ENCODE results near the gene PALLD. TPM values are rescaled to one million over a fixed set of nuclear protein-coding genes. Genes with fewer than 3 reads are reported as not detected.

Gene PALLD
- total RNA-seq, 1 donor from 2014 or later, result 85.7 TPM

DNA sequence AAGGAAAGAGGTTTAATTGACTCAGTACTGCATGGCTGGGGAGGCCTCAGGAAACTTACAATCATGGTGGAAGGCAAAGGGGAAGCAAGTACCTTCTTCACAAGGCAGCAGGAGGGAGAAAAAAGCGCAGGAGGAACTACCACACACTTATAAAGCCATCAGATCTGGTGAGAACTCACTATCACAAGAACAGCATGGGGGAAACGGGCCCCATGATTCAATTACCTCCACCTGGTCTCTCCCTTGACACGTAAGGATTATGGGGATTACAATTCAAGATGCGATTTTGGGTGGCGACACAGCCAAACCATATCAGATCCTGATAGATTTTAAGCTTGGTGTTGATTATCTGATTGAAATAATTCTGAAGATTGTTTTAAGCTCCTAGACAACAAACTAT is 294.5 kb downstream of the PALLD start:
- peaks cover 8% of the 10 kb centered on the region for H3K27me3 Mint-ChIP-seq (ENCODE audit: insufficient read depth, low read depth)
- peaks cover 17% of the 10 kb centered on the region for H3K4me1 Mint-ChIP-seq
- DNase-seq (ENCODE audit: low spot score), result no peak
- Histone ChIP-seq H3K4me3 (no peak overlapping the region), H3K4me2 (no peak overlapping the region), H3K27me3 (no peaks in the 10 kb centered on the region), H3K9me3 (ENCODE audit: low read depth) (no peaks in the 10 kb centered on the region), H3K27ac (peak overlapping the region; percentile 21), H3K4me1 (peaks cover 33% of the 10 kb centered on the region), H3K9ac (no peak overlapping the region), H3K79me2 (ENCODE audit: low read depth) (no peaks in the 10 kb centered on the region), H3F3A (ENCODE audit: low read depth) (peaks cover 12% of the 10 kb centered on the region), H3K36me3 (no peaks in the 10 kb centered on the region), H4K20me1 (ENCODE audit: low read depth) (no peaks in the 10 kb centered on the region), H2AFZ (replicated peaks) (no peak overlapping the region)
- peak overlapping the region; percentile 52 for H3K27ac Mint-ChIP-seq
- peaks cover 13% of the 10 kb centered on the region for H3K36me3 Mint-ChIP-seq
- TF ChIP-seq EZH2 (IDR thresholded peaks at IDR 0.05) (no peak), EZH2phosphoT487 (IDR thresholded peaks at IDR 0.05) (no peak)
- TF ChIP-seq, protein P1, sequence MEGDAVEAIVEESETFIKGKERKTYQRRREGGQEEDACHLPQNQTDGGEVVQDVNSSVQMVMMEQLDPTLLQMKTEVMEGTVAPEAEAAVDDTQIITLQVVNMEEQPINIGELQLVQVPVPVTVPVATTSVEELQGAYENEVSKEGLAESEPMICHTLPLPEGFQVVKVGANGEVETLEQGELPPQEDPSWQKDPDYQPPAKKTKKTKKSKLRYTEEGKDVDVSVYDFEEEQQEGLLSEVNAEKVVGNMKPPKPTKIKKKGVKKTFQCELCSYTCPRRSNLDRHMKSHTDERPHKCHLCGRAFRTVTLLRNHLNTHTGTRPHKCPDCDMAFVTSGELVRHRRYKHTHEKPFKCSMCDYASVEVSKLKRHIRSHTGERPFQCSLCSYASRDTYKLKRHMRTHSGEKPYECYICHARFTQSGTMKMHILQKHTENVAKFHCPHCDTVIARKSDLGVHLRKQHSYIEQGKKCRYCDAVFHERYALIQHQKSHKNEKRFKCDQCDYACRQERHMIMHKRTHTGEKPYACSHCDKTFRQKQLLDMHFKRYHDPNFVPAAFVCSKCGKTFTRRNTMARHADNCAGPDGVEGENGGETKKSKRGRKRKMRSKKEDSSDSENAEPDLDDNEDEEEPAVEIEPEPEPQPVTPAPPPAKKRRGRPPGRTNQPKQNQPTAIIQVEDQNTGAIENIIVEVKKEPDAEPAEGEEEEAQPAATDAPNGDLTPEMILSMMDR (IDR thresholded peaks at IDR 0.05), result no peak
- no peaks in the 10 kb centered on the region for H3K9me3 Mint-ChIP-seq
- H3K4me3 Mint-ChIP-seq, result no peak overlapping the region

DNA sequence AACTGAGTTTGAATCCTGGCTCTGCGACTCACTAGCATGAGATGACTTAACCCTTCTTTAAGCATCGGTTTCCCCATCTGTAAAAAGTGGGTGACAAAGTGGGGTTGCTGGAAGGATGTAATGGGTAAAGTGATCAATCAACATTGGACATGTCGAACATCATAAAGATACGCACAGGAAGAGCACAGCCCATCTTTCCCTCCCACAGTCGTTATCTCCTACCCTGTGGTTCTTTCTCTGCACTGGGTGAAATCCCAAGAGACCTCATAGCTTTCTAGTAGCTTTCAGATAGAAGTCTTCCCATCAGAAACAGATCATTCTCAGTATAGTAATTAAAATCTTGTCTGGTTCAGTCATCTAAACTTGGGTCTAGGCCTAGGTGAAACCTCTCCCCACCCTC is 296.7 kb downstream of the PALLD start:
- Mint-ChIP-seq H3K4me1 (peaks cover 18% of the 10 kb centered on the region), H3K36me3 (peaks cover 13% of the 10 kb centered on the region), H3K27ac (no peak overlapping the region), H3K9me3 (no peaks in the 10 kb centered on the region), H3K27me3 (ENCODE audit: insufficient read depth, low read depth) (peaks cover 8% of the 10 kb centered on the region), H3K4me3 (no peak overlapping the region)
- no peaks in the 10 kb centered on the region for H3K36me3 ChIP-seq
- H3K27ac ChIP-seq, result no peak overlapping the region
- DNase-seq (ENCODE audit: low spot score), result no peak
- peaks cover 12% of the 10 kb centered on the region for H3F3A ChIP-seq (ENCODE audit: low read depth)
- no peaks in the 10 kb centered on the region for H3K27me3 ChIP-seq
- no peaks in the 10 kb centered on the region for H3K9me3 ChIP-seq (ENCODE audit: low read depth)
- H3K4me3 ChIP-seq, result no peak overlapping the region
- H2AFZ ChIP-seq (replicated peaks), result no peak overlapping the region
- no peaks in the 10 kb centered on the region for H3K79me2 ChIP-seq (ENCODE audit: low read depth)
- H3K9ac ChIP-seq, result no peak overlapping the region
- TF ChIP-seq, protein P1 (IDR thresholded peaks at IDR 0.05), result no peak
- TF ChIP-seq EZH2 (IDR thresholded peaks at IDR 0.05) (no peak), EZH2phosphoT487 (IDR thresholded peaks at IDR 0.05) (no peak)
- no peaks in the 10 kb centered on the region for H4K20me1 ChIP-seq (ENCODE audit: low read depth)
- peaks cover 18% of the 10 kb centered on the region for H3K4me1 ChIP-seq
- no peak overlapping the region for H3K4me2 ChIP-seq

DNA sequence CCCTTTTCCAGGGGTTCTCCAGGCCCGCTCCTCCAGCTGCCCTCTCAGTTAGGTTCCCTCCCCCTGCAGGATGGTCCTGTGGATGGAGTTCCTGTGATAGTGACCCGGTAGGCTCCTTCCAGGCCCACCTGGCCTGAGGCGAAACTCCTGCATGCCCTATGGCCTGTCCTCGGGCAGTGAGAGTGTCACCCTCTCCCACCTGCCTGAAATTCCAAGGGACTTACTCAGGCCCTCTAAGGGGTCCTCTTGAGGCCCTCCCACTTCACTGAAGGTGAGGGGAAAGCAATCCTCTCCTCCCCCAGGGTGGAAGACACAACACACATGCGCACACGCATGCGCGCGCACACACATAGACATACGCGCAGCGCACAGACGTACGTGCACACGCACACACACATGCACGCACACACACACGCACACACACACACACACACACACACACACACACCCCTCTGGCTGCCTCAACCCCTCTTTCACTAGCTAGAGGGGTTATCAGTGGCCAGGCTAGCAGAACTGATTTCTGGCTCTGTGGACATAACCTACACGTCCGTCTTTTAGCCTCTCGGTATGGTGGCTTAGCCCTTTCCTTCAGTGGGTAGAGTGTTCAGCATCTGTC is 297.3 kb downstream of the PALLD start:
- Mint-ChIP-seq H3K4me1 (peaks cover 18% of the 10 kb centered on the region), H3K4me3 (no peak overlapping the region), H3K36me3 (peaks cover 13% of the 10 kb centered on the region), H3K27me3 (ENCODE audit: insufficient read depth, low read depth) (peaks cover 7% of the 10 kb centered on the region), H3K9me3 (no peaks in the 10 kb centered on the region), H3K27ac (no peak overlapping the region)
- Histone ChIP-seq H2AFZ (replicated peaks) (no peak overlapping the region), H3K36me3 (no peaks in the 10 kb centered on the region), H3K9me3 (ENCODE audit: low read depth) (no peaks in the 10 kb centered on the region), H3K4me3 (no peak overlapping the region), H3K27me3 (no peaks in the 10 kb centered on the region), H3F3A (ENCODE audit: low read depth) (peaks cover 12% of the 10 kb centered on the region), H3K4me2 (no peak overlapping the region), H4K20me1 (ENCODE audit: low read depth) (no peaks in the 10 kb centered on the region), H3K27ac (no peak overlapping the region), H3K9ac (no peak overlapping the region), H3K79me2 (ENCODE audit: low read depth) (no peaks in the 10 kb centered on the region), H3K4me1 (peaks cover 14% of the 10 kb centered on the region)
- TF ChIP-seq EZH2 (IDR thresholded peaks at IDR 0.05), result no peak
- TF ChIP-seq, protein P1 (IDR thresholded peaks at IDR 0.05), result no peak
- TF ChIP-seq EZH2phosphoT487 (IDR thresholded peaks at IDR 0.05), result no peak
- no peak for DNase-seq (ENCODE audit: low spot score)
